Measurements from ENCODE around the gene CLDN25.
A peak's percentile ranks its signal among the peaks of the same experiment; 100 is the strongest.
"Not testable (repeated sequence)": the region's sequence is repeated elsewhere in the genome, so short reads cannot be mapped to it uniquely, and the experiment has no call there.

Gene CLDN25

DNA sequence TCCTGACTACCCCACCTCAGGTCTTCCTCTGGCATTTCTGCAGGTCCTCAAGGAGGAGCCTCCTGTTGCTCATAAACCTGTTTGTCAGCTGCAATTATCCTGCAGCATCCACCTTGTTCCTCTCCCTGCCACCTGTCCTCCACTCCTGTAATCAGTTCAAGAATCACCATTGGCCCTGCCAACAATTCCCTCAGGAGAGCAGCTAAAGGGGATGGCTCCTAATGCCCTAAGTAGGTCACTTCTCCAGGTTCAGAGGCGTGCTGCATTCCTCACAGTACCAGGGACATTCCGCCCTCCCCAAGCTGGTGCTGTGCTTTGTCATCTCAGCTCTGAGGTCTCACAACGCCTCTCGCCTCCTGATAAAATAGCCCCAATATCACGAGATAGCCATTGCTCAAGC, 2.1 kb downstream of the CLDN25 start:
- TF ChIP-seq SUZ12 (IDR thresholded peaks at IDR 0.05; ENCODE audit: extremely low read depth, insufficient read depth, insufficient read length) (no peak), ZNF274 (IDR thresholded peaks at IDR 0.05; ENCODE audit: low read depth, low read length) (no peak), YY1 (IDR thresholded peaks at IDR 0.05; ENCODE audit: insufficient read depth, insufficient read length) (no peak)
- H3K4me3 ChIP-seq (ENCODE audit: insufficient read length, low read depth) = no peak overlapping the region

DNA sequence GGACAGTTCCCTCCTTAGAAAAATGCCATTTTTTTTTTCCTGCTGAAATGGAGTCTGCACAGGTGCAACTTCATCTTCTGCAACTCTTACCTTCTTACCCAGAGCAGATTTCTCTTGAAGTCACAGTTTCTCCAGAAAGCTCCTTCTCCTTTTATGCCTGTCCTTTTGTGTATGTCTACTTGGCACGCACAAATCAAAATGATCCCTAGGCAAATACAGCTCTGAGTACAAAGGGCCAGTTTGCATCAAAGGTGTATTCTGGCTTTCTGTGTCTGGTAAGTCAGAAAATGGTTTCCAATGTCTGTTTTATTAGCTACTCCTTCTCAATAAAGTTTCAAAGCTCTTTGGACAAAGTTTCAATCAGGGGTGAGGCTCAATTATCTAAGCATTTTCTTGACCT, 2.5 kb downstream of the CLDN25 start:
- Histone ChIP-seq H3K36me3 (ENCODE audit: insufficient read depth, insufficient read length, low read length) (no peaks in the 10 kb centered on the region), H3K27me3 (ENCODE audit: insufficient read depth, insufficient read length) (no peaks in the 10 kb centered on the region), H3K9me3 (ENCODE audit: insufficient read depth, low read length) (no peaks in the 10 kb centered on the region), H3K4me1 (ENCODE audit: insufficient read depth, insufficient read length) (no peaks in the 10 kb centered on the region), H3K9ac (ENCODE audit: insufficient read length, low read depth) (no peak overlapping the region), H3K4me3 (ENCODE audit: insufficient read length, low read depth) (no peak overlapping the region)
- no peak for TF ChIP-seq YY1 (IDR thresholded peaks at IDR 0.05; ENCODE audit: insufficient read depth, insufficient read length)
- TF ChIP-seq ZNF274 (IDR thresholded peaks at IDR 0.05; ENCODE audit: low read depth, low read length) = no peak
- no peak for TF ChIP-seq SUZ12 (IDR thresholded peaks at IDR 0.05; ENCODE audit: extremely low read depth, insufficient read depth, insufficient read length)
- no peak for DNase-seq (ENCODE audit: low read depth, low spot score)

More for the DNA sequence above, 2.1 kb downstream of the CLDN25 start:
- no peaks in the 10 kb centered on the region for H3K9me3 ChIP-seq (ENCODE audit: insufficient read depth, low read length)
- no peak overlapping the region for H3K9ac ChIP-seq (ENCODE audit: insufficient read length, low read depth)
- H3K27me3 ChIP-seq (ENCODE audit: insufficient read depth, insufficient read length) = no peaks in the 10 kb centered on the region
- no peaks in the 10 kb centered on the region for H3K4me1 ChIP-seq (ENCODE audit: insufficient read depth, insufficient read length)
- H3K36me3 ChIP-seq (ENCODE audit: insufficient read depth, insufficient read length, low read length) = no peaks in the 10 kb centered on the region
- no peak for DNase-seq (ENCODE audit: low read depth, low spot score)

DNA sequence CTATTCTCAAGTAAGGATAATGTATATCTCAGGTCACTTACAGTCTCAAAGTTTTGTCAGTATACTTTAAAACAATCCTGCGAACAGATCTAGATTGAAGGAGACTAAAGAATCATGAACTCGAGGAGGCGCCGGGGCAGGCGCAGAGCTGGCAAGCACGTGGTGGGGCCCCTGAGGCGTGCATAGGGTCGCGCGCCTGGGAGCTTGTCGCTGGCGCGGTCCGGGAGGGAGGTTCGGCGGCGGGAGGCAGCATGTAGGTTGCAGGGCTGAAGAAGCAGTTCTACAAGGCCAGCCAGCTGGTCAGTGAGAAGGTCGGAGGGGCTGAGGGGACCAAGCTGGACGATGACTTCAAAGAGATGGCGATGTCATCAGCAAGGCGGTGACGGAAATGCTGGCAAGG, 9.4 kb downstream of the CLDN25 start:
- H3K4me3 ChIP-seq (ENCODE audit: insufficient read length, low read depth); DNase-seq (ENCODE audit: low read depth, low spot score); H3K36me3 ChIP-seq (ENCODE audit: insufficient read depth, insufficient read length, low read length); H3K9me3 ChIP-seq (ENCODE audit: insufficient read depth, low read length); H3K27me3 ChIP-seq (ENCODE audit: insufficient read depth, insufficient read length); H3K4me1 ChIP-seq (ENCODE audit: insufficient read depth, insufficient read length); H3K9ac ChIP-seq (ENCODE audit: insufficient read length, low read depth): not testable (repeated sequence)

DNA sequence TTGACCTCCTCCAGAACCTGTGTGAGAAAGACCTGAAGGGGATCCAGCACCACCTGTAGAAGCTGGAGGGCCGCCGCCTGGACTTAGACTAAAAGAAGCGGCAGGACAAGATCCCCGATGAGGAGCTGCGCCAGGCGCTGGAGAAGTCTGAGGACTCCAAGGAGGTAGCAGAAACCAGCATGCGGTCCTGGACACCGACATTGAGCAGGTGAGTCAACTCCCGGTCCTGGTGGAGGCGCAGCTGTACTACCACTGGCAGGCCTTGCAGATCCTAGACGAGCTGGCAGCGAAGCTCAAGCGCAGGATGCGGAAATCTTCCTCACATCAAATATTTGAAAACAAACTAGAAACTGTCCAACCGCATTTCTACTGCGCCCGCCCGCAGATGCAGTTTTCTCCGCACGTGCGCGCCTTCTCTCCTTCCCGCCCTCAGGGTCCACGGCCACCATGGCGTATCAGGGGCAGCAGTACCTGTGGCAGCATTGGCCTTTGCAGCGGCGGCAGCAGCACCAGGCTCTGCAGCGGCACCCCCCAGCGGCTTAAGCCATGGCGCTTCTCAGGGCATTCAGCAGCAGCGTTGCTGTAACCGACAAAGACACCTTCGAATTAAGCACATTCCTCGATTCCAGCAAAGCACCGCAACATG, 10.2 kb downstream of the CLDN25 start:
- Histone ChIP-seq H3K9me3 (ENCODE audit: insufficient read depth, low read length) (no peaks in the 10 kb centered on the region), H3K4me1 (ENCODE audit: insufficient read depth, insufficient read length) (no peaks in the 10 kb centered on the region), H3K9ac (ENCODE audit: insufficient read length, low read depth) (no peak overlapping the region), H3K4me3 (ENCODE audit: insufficient read length, low read depth) (no peak overlapping the region), H3K27me3 (ENCODE audit: insufficient read depth, insufficient read length) (no peaks in the 10 kb centered on the region), H3K36me3 (ENCODE audit: insufficient read depth, insufficient read length, low read length) (no peaks in the 10 kb centered on the region)
- TF ChIP-seq SUZ12 (IDR thresholded peaks at IDR 0.05; ENCODE audit: extremely low read depth, insufficient read depth, insufficient read length) = no peak
- no peak for TF ChIP-seq ZNF274 (IDR thresholded peaks at IDR 0.05; ENCODE audit: low read depth, low read length)
- TF ChIP-seq YY1 (IDR thresholded peaks at IDR 0.05; ENCODE audit: insufficient read depth, insufficient read length) = no peak
- no peak for DNase-seq (ENCODE audit: low read depth, low spot score)

DNA sequence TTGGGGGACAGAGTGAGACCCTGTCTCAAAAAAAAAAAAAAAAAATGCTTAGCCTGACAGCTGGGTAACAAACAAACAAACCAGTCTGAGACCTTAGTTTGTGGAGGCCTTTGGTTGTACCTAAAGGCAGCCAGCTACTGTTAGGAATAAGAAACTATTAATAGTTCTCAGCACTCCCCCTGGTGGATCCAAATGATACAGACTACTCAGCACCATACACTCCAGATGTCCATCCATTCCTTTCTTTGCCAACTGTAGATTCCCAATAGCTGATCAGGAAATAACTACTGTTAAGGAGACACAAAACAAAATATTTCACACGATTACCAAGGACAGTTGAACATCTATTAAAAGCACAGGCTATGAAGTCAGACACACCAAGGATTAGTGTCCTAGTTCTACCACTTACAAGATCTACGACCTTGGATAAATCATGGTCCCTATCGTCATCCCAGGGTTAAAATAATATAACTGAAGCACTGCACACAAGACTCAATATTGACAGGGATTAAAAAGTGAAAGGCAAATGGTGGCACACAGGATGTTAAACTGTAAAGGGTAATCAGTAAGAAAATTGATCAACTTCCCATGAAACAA, 17.2 kb downstream of the CLDN25 start:
- peak; percentile 27 for DNase-seq (ENCODE audit: low read depth, low spot score)
- Histone ChIP-seq H3K9ac (ENCODE audit: insufficient read length, low read depth) (no peak overlapping the region), H3K36me3 (ENCODE audit: insufficient read depth, insufficient read length, low read length) (peaks cover 34% of the 10 kb centered on the region), H3K27me3 (ENCODE audit: insufficient read depth, insufficient read length) (no peaks in the 10 kb centered on the region), H3K4me1 (ENCODE audit: insufficient read depth, insufficient read length) (no peaks in the 10 kb centered on the region), H3K9me3 (ENCODE audit: insufficient read depth, low read length) (no peaks in the 10 kb centered on the region), H3K4me3 (ENCODE audit: insufficient read length, low read depth) (no peak overlapping the region)
- no peak for TF ChIP-seq YY1 (IDR thresholded peaks at IDR 0.05; ENCODE audit: insufficient read depth, insufficient read length)
- TF ChIP-seq ZNF274 (IDR thresholded peaks at IDR 0.05; ENCODE audit: low read depth, low read length) = no peak
- TF ChIP-seq SUZ12 (IDR thresholded peaks at IDR 0.05; ENCODE audit: extremely low read depth, insufficient read depth, insufficient read length) = no peak

DNA sequence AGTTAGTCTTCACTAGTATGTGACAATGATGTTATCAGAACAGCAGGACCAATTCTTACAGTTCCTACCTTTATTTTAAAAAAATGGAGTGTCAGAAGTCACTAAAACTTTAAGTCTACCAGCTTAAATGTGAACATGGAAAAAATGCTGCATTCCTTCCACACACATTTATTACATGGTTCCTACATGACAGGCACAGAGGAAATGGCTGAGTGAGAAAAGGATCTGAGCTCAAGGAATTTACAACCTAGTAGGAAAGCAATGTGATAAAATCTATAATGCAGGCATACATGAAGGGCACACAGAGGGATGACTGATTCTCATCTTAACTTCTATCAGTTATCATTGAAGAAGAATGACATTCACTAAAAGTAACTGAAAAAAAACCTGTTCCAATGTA, 23.0 kb downstream of the CLDN25 start:
- H3K9ac ChIP-seq (ENCODE audit: insufficient read length, low read depth) = no peak overlapping the region
- peaks cover 75% of the 10 kb centered on the region for H3K36me3 ChIP-seq (ENCODE audit: insufficient read depth, insufficient read length, low read length)
- H3K4me3 ChIP-seq (ENCODE audit: insufficient read length, low read depth) = no peak overlapping the region
- H3K9me3 ChIP-seq (ENCODE audit: insufficient read depth, low read length) = no peaks in the 10 kb centered on the region
- H3K4me1 ChIP-seq (ENCODE audit: insufficient read depth, insufficient read length) = no peaks in the 10 kb centered on the region
- H3K27me3 ChIP-seq (ENCODE audit: insufficient read depth, insufficient read length) = no peaks in the 10 kb centered on the region
- no peak for DNase-seq (ENCODE audit: low read depth, low spot score)
- TF ChIP-seq YY1 (IDR thresholded peaks at IDR 0.05; ENCODE audit: insufficient read depth, insufficient read length) = no peak
- no peak for TF ChIP-seq SUZ12 (IDR thresholded peaks at IDR 0.05; ENCODE audit: extremely low read depth, insufficient read depth, insufficient read length)
- no peak for TF ChIP-seq ZNF274 (IDR thresholded peaks at IDR 0.05; ENCODE audit: low read depth, low read length)

DNA sequence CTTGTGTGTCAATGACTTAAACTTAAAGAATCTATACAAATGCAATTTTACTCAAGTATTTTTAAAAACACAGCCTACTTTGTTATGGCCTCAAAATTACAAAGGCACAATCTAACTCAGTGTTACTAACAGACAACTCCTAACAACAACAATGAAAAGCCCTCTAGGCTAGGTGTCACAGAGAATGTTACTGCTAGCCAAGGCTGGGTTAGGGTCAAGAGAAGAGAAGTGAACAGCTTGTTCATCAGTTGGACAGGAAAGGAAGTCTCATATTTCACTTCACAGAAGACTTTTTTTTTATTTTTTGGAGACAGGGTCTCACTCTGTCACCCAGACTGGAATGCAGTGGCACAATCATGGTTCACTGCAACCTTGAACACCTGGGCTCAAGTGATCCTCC, 26.0 kb downstream of the CLDN25 start:
- H3K9me3 ChIP-seq (ENCODE audit: insufficient read depth, low read length) = no peaks in the 10 kb centered on the region
- no peak overlapping the region for H3K4me3 ChIP-seq (ENCODE audit: insufficient read length, low read depth)
- H3K9ac ChIP-seq (ENCODE audit: insufficient read length, low read depth) = no peak overlapping the region
- TF ChIP-seq ZNF274 (IDR thresholded peaks at IDR 0.05; ENCODE audit: low read depth, low read length) = no peak
- no peak for TF ChIP-seq YY1 (IDR thresholded peaks at IDR 0.05; ENCODE audit: insufficient read depth, insufficient read length)
- TF ChIP-seq SUZ12 (IDR thresholded peaks at IDR 0.05; ENCODE audit: extremely low read depth, insufficient read depth, insufficient read length) = no peak
- H3K27me3 ChIP-seq (ENCODE audit: insufficient read depth, insufficient read length) = no peaks in the 10 kb centered on the region
- DNase-seq (ENCODE audit: low read depth, low spot score) = no peak
- H3K36me3 ChIP-seq (ENCODE audit: insufficient read depth, insufficient read length, low read length) = peaks cover 78% of the 10 kb centered on the region
- H3K4me1 ChIP-seq (ENCODE audit: insufficient read depth, insufficient read length) = no peaks in the 10 kb centered on the region
